Gastrocnemius medialis (tissue), 4 donors: ENCODE data around the gene KCNA10.

Experiments
- CTCF ChIP-seq, 5 experiments: fragments of 450-650 bp in 3 of 5; fragments of 200-600 bp in 2 of 5; sonication (generic) in 2 of 5; IDR thresholded peaks in 4 of 5; conservative IDR thresholded peaks in 1 of 5; 1 replicate in 4 of 5; 2 replicates in 1 of 5; pipeline ENCODE4 v1.5.1; 2016 to 2019; ENCODE audit warnings: antibody characterized with exemption in 5 of 5, mild to moderate bottlenecking in 3 of 5, moderate library complexity in 3 of 5
- POLR2A ChIP-seq, 2 donors: fragments of 450-650 bp; IDR thresholded peaks; one replicate each; pipeline ENCODE4 v1.6.1; 2017; ENCODE audit warnings: antibody characterized with exemption in 2 of 2, mild to moderate bottlenecking in 2 of 2, moderate library complexity in 2 of 2

- TF ChIP-seq CTCF (IDR thresholded peaks at IDR 0.05 in 4 of 5, conservative IDR thresholded peaks at IDR 0.05 in 1 of 5), result no peak
- no peak for TF ChIP-seq POLR2A (IDR thresholded peaks at IDR 0.05)
These were observed 30.9 kb upstream of the KCNA10 start for GRCh38 chr1:110549831-110550230.
